RPMI8226 (cell line): ENCODE results near the gene APEH.

Experiments used
- DNase-seq: peaks from one replicate; pipeline ENCODE4 v3.0.0-alpha.2; 2015

APEH gene

DNA sequence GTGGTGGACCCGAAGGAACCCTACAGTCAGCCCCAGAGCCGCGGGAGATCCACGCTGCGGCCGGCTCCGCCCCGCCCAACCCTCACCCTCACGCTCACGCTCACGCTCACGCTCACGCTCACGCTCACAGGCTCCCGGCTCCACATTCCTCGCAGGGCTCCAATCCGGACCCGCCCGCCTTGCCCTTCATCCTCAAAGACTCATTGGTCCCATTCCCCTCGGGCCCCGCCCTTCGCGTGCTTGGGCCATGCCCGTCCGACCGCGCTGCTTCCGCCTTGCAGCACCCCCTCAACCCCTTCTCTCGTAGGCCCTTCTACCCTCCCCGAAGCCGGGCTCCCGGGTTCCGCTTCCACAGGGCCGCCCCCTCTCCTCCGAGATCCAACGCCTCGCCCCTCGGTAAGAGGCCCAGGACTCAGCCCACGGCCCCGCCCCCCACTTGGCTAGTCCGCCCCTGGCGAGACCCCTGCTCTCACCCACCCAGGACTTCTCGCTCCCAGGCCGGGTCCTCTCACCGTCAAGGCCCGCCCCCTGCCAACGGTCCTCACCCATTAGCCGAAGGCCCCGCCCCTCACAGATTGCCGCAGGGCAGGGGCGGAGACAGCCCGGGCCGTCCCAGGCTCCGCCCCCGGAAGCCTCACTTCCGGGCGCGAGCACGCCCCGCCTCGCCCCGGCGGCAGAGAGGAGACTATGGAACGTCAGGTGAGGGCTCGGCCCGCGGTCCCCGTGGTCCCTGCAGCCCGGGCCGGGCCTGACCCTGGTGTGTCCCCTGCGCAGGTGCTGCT lies at the start of gene APEH:
APEH (plus strand) TSS at position 637 of the 782 bp plus-strand sequence; CDS start at position 688, 51 bp downstream.
- peak; percentile 100 for DNase-seq

DNA sequence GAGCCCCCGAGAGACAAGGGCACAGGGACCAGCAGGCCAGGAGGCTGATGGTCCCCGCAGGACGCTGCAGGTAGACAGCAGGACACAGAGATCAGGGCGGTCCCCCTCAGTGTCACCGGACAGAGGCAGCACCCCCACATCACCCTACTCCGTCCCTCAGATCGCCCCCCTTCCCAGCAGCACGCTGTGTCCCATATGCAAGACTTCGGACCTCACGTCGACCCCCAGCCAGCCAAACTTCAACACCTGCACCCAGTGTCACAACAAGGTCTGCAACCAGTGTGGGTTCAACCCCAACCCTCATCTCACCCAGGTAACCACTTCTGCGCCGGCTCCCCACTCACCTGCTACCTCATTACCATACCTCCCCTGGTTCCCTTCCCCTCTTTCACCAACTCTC lies 49.1 kb upstream of the APEH start:
- DNase-seq: no peak

DNA sequence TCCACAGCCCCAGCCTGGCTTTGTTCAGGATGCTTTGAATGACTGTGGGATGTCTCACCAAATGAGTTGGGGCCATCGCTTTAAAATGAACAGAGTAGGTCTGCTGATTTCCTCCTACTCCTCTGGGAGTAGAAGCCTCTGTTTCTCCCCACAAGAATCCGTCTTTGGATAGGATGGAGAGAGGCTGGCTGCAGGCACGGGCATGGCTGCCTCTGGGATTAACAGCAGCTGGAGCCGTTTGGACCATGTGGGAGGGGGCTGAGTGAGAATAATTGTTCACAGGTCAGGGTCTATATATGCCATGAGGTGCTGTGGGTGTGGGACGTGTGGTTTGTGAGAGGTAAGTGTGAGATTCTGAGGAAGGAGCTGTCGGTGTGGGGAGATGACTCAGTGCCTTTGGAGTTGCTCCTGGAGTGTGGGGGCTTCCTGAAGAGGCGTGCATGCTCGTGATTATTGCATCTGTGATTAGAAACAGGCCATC lies 48.0 kb upstream of the APEH start:
- no peak for DNase-seq

DNA sequence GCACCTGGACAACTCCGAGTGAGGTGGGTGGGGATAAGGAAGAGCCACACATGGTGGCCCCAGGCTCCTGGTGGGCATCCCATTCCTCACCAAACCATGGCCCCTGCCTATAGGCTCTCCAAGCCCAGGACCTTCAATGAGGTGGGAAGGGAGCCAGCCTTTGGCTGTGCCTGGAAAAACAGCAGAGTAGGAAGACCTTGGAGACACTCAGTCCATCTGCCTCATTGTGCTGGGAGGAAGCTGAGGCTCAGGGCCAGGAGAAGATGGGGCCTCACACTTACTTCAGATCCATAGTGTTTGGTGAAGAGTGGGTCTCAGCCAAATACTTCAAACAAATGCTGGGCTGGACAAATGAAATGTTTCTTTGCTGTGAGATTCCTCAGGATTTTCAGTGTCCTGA lies 47.4 kb upstream of the APEH start:
- no peak for DNase-seq

DNA sequence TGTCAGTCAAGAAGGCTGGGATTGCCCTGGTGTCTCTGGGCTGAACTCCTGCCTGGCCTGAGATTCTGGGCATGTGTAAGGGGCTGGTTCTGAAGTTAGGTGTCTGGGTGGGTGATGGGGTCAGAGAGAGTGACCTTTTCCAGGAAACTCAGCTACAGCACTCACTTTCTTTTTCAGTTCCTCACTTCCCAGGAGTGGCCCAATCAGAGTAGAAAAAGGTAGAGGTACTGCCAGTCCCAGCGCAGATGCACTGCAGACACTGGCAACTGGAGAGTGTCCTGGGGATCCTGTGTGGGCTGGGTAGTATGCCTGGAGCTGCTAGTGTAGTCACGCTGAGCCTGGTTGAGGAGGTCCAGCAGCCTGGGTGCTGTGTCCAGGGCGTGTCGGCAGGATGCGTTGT lies 46.5 kb upstream of the APEH start:
- DNase-seq: peak; percentile 40

DNA sequence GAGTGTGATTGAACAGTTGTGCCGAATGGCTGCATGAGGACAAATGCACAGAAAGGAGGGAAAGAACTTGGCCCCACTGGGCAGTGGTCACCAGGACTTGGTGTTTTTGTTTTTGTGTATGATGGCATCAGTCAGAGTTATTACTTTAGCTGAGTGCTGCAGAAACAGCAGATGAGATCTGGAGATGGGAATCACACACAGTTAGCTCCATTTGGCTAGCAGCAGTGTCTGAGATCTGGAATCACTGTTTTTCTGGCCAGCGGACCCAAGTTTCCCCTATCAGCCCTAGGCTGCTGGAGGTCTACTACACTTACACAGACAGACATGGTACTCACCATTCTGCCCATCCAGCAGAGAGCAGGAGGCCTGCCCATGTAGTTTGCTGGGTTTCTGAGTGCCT lies 45.9 kb upstream of the APEH start:
- DNase-seq: no peak

DNA sequence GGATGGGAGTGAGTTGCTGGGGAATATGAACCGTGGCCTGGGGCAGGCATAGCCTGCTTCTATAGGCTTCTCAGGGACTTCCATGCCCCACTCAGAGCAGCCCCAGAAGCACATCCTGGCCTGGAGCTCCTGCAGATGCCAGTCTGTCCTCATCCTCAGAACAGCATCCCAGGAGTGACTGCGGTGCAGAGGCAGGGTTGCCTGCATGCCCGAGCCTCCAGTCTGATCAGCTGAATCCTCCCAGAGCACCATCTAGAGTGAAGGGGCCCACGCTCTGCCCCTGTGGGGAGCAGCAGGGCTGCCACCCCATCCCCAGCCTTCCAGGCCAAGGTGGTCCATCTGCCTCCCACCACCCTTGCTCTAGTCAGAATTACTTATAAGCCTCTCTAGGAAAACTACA lies 44.7 kb upstream of the APEH start:
- DNase-seq: no peak

DNA sequence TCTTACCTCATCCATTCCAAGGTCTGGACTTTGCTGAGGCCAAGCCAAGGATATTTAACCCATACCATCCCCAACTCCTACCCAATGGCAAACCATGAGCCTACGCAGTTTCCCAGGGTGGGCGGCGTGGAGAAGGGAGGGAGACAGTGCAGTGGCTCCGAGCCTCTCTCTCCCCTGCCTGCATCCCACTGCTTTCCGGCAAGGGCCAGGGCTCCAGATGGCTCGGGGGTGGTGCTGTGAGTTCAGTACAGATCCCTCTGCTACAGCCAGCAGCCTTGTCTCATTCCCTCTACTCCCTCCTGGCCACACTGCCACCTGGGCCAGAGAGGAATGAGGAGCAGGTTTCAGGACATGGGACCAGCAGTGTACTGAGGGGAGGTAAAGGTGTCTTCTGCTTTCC lies 44.3 kb upstream of the APEH start:
- DNase-seq: no peak

DNA sequence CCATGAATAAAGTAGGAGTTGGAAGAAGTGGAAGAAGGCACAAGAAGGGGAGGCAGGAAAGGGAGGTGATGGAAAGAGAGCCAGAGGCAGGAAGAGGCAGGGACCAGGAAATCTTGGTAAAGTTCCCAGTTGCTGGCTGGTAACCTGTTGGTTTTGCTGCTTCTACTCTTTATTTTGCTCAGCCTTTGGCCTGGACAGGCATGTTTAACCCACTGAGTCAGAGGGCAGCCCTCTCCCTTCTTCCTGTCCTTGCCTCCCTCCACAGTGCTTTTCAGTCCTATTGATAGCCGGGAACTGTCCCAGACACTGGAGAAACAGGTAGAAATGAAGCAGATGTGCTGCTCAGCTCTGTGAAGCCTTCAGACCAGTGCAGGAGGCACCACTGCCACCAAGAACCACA lies 43.4 kb upstream of the APEH start:
- no peak for DNase-seq

DNA sequence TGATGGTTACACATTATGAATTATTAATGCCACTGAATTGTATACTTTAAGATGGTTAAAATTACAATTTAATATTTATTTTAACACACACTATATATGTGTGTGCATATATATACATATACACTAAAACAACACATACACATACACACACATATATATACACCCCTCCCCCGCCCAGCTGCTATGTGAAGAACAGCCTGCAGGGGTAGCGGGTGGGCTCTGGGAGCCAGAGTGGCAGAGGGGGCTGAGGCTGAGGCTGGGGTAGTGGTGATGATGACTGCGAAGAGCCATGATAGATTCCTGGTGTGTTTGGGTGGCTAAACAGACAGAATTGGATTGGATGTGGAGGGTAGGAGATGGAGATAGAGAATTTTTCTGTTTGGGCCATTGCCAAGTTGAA lies 39.4 kb upstream of the APEH start:
- no peak for DNase-seq

DNA sequence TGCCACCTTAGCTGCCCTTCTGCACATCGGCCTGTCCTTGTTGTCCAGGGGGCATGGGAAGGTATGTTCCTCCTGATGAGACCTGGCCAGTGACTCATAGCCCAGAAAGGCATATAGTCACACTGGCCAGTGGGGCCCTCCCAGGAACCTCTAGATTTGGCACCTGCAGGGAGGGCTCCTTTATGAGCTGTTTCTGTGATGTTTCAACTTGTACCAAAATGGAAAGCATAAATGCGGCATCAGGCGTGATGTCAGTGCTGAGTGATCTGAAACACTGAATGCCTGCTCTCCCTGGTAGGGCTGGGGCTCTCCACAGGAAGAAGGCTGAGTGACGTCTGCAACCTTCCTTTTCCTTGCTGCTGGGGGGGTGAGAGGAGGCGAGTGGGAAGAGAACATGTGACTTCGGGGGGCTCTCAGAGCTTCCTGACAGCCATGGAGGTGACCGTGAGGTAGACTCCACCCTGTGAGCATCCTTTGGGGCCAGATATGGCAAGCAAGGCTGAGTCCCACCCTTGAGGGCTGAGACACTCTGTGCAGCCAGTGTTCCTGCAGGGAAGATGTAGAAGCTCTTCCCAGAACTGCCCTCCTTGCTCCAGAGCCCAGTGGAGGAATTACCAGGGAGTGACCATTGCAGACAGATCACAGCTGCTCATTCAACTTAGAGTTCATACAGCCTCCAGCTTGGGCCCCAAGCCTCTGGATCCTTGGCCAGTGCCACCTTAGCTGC lies 37.1 kb upstream of the APEH start:
- DNase-seq: no peak

DNA sequence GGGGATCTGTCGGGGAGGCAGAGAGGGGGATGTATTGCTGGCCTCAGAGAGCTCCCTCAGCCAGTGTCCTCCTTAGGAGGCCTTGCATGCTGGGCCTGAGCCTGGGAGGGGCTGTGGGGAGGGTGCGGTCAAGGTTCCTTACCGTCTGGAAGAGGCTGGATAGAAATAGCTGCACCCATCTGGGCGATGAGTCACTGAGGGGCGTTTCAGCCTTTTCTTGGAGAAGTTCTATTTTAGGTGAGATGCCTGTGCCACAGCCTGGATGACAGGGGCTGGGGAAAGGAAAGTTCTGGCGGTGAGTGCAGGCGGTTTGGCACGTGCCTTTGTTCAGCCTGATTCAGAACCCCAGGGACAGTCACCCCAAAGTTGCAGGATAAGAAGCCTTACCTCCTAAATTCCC lies 35.7 kb upstream of the APEH start:
- no peak for DNase-seq

DNA sequence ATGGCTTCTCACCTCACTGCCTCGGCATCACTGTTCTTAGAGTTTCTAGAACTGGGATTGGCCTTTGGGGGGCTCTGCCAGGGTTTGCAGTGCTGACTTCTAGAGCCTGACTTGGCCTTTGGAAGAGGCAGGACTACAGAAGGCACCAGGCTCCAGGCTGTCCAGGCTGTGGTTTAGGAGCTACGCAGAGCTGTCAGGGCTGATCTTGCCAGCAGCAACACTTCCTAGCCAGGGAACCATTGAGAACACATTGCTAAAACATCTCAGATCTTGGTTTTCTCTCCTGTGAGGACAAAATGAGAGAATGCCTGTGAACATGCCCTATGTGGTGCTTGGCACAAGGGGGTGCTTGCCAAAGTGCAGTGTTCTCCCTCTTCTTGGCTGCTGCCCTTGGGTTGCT lies 34.6 kb upstream of the APEH start:
- DNase-seq: no peak

DNA sequence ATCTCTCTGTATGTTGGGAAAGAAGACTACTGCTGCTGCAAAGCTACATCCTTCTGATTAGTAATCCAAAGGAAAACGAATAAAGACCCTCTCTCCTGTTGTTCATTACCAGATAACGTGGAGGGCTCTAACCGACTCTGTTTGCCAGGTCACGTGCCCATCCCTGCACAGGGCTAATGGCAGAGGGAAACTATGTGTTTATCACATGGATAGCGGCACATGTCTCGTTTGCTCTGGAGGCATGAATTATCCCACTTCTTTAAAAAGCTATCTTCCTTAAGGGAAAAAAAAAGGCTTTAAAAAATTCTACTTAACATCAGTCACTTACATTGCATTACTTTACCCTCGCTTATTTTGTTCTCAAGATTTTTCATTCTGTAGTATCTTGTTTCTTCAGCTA lies 32.9 kb upstream of the APEH start:
- no peak for DNase-seq

DNA sequence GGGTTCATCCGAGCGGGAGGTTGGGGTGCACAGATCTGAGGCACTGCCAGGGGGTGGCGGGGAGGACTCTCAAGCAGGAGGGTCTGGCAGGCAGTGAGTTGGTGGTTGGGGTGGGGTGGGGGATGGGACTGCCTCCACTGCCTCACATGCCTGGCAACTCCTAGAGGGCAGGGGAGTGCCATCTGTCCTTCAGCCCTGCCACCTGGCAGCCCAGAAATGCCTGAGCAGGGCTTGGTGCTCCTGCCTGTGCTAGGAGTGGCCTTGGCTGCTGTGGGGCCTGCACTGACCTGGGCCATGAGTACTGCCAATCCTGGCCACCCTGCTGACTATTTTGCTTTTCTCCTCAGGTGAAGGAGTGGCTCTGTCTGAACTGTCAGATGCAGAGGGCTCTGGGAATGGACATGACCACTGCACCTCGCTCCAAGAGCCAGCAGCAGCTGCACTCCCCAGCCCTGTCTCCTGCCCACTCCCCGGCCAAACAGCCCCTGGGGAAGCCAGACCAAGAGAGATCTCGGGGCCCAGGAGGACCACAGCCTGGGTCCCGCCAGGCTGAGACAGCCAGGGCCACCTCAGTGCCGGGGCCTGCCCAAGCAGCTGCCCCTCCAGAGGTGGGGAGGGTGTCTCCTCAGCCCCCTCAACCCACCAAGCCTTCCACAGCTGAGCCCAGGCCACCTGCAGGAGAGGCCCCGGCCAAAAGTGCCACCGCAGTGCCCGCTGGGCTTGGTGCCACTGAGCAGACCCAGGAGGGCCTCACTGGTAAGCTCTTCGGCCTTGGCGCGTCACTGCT lies 32.0 kb upstream of the APEH start:
- DNase-seq: no peak

DNA sequence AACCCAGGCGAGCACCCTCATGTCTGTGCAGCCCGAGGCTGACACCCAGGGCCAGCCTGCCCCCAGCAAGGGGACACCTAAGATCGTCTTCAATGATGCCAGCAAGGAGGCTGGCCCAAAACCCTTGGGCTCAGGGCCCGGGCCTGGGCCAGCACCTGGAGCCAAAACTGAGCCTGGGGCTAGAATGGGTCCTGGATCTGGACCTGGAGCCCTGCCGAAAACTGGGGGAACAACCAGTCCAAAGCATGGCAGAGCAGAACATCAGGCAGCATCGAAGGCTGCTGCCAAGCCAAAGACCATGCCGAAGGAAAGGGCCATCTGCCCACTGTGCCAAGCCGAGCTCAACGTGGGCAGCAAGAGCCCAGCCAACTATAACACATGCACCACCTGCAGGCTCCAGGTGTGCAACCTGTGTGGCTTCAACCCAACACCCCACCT lies 31.4 kb upstream of the APEH start:
- DNase-seq: peak; percentile 34

DNA sequence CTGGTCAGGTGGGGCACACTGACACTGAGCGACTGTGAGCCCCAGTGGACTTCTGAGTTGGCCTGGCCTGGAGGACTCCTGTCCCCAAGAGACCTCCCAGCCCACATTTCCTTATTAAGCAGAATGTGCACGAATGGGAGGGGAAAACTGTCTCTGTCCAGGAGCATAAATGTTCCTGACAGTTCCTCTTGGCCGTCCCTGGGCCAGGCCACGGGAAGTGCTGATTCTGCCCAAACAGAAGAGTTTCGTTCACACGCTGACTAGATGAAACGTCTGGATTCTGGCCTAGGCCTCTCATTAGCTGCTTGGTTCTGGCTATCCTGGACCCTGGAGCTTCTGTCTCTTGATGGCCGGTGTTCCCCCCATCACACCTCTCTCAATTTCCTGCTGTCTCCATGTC lies 29.5 kb upstream of the APEH start:
- DNase-seq: no peak

DNA sequence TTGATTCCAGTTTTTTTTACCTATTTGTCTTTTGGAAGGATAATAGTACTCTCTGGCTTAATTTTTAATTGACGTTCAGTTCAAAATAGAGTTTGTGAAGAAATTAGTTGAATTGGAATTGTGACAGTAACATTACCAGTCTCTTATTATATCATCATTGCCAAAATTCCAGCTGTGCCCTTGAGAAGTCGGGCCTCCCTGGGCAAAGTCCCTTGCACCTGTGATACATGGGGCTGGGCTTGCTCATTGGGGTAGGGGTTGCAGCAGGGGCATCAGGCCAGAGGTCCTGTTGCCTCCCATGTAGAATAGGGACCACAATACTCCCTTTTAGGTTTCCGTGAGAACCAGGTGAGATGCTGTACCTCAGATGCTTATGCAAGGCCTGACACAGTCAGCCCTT lies 27.9 kb upstream of the APEH start:
- DNase-seq: no peak

DNA sequence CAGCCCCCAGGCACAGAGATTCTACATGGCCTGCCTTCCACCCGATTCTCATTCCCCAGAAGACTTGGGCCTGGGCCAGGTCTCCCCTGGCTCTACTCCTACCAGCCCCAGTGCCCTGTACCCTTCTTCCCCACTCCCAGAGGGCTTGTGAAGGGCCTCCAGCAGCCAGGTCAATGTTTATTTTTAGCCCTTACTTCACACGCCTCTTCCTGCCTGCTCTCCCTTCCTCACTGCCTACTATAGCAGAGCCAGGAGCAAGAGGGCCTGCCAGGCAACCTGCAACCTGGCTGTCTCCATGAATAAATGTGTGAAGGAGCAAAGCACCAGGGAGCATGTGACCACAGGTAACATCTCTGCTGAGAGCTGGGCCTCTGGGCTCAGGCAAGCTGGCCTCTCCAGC lies 26.4 kb upstream of the APEH start:
- DNase-seq: peak; percentile 54

DNA sequence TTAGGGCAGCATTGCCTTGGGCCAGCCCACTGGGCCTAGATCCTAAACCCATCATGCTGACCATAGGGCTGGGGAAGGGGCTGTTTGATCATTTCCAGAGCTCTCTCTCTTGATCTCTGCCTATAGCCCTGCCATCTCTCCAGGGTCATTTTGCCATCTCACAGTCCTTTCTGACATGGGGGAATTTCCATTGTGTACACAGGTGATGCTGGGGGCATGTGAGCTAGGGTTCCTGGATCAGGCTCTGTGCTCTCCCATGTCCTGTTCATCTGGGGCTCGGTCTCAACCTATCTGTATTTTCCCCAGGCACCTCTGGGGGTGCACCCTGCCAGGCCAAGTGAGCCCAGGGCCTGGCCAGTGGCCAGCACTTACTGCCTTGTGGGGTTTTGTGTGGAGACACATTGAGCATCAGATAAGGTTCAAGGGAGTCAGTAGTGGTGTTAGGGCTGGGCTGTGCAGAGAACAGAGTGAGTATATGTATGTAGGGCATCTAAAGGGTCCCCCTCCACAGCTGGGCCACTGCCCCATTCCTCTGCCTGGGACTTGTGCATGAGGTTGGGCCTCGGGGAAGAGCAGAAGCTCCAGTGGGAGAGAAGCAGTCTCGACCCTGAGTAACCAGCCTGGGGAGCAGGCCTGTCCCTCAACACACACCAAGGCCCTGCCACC lies 25.7 kb upstream of the APEH start:
- peak; percentile 43 for DNase-seq

DNA sequence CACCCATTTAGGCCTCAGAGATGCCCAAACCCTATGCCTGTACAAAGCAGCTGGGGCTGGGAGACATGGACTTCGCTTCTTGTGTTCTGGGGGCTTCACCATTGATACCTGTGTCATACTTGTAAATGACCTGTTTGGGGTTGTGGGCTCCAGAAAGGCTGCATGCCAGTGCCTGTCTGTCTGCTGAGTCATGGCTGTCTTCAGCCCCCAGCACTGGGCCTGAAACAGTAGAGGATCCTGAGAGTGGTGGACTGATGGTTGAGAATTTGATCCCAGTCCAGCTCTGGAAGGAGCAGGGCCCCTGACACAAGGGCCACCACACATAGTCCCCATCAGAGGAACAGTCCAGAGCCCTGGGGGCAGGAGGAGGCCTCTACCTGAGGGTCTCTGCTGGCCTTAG lies 24.6 kb upstream of the APEH start:
- no peak for DNase-seq

DNA sequence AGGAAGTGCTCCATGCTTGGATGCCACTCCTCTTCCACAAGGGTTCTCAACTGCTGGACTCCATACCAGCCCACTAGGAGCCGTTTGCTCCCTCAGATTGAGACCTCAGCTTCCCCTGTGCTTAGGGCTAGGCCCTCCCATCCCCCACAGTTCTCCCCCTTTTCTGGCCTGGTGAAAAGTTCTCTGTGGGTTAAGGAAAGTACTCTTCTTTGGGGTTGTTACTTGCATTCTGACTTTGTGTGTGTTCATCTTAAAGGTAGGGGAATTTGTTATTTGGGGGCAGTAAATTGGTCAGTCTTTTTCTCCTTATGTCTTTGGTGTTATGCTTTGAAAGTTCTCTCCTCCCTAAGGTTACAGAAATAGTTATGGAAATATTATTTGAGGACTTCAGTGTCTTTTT lies 24.0 kb upstream of the APEH start:
- no peak for DNase-seq

DNA sequence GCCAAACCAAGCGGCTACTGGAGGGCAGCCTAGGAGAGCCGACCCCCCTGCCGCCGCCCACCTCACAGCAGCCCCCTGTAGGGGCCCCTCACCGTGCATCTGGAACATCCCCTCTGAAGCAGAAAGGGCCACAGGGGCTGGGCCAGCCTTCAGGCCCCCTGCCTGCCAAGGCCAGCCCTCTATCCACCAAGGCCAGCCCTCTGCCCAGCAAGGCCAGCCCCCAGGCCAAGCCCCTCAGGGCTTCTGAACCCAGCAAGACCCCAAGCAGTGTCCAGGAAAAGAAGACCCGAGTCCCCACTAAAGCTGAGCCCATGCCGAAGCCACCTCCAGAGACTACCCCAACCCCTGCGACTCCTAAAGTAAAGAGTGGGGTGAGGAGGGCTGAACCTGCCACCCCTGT lies 23.5 kb upstream of the APEH start:
- no peak for DNase-seq
